Gastroesophageal sphincter (tissue), 4 donors: ENCODE results near the gene NDUFAB1. TPM values are rescaled to one million over a fixed set of nuclear protein-coding genes. Genes with fewer than 3 reads are reported as not detected.

Experiments used
- ATAC-seq: fragments of 150-250 bp; one replicate; pipeline ENCODE4 v1.9.1; 2016; ENCODE audit warnings: mild to moderate bottlenecking, moderate library complexity
- H3K27ac ChIP-seq, 4 donors: fragments of 200-600 bp; sonication (generic) in 3 of 4; 1 replicate in 3 of 4; 2 replicates in 1 of 4; pipeline ENCODE4 v1.5.1; 2016 to 2019
- H3K27me3 ChIP-seq: fragments of 200-600 bp; sonication (generic); one replicate; pipeline ENCODE4 v1.5.1; 2019
- H3K36me3 ChIP-seq, 2 donors: fragments of 200-600 bp; sonication (generic); one replicate each; pipeline ENCODE4 v1.5.1; 2019; ENCODE audit warnings: control low read depth in 1 of 2
- H3K4me1 ChIP-seq, 3 donors: fragments of 200-600 bp; sonication (generic); 1 replicate in 2 of 3; 2 replicates in 1 of 3; pipeline ENCODE4 v1.5.1; 2016 to 2019; ENCODE audit warnings: control low read depth in 2 of 3
- H3K4me3 ChIP-seq, 2 donors: fragments of 200-600 bp; sonication (generic); one replicate each; pipeline ENCODE4 v1.5.1; 2019; ENCODE audit warnings: mild to moderate bottlenecking in 1 of 2, moderate library complexity in 1 of 2
- H3K9me3 ChIP-seq, 3 donors: fragments of 200-600 bp; sonication (generic); one replicate each; pipeline ENCODE4 v1.5.1; 2017 to 2019; ENCODE audit warnings: control low read depth in 2 of 3
- CTCF ChIP-seq, 4 experiments: fragments of 200-600 bp in 2 of 4; fragments of 450-650 bp in 2 of 4; sonication (generic) in 1 of 4; IDR thresholded peaks; one replicate each; pipeline ENCODE4 v1.5.1; 2017 to 2019; ENCODE audit warnings: antibody characterized with exemption in 4 of 4, mild to moderate bottlenecking in 2 of 4, moderate library complexity in 2 of 4
- EP300 ChIP-seq: sonication (generic); formaldehyde crosslinking; IDR thresholded peaks from one replicate; pipeline ENCODE4 v1.6.1; 2017; ENCODE audit warnings: antibody characterized with exemption, mild to moderate bottlenecking
- POLR2A ChIP-seq, 2 donors: fragments of 450-650 bp; IDR thresholded peaks; one replicate each; pipeline ENCODE4 v1.6.1; 2017; ENCODE audit warnings: antibody characterized with exemption in 2 of 2, mild to moderate bottlenecking in 2 of 2, moderate library complexity in 1 of 2
- POLR2AphosphoS5 ChIP-seq: sonication (generic); formaldehyde crosslinking; IDR thresholded peaks from one replicate; pipeline ENCODE4 v1.6.1; 2017; ENCODE audit warnings: antibody characterized with exemption
- WGBS, 2 donors: methylation state at CpG; one replicate each; pipeline ENCODE4 v1.1.5; 2018; ENCODE audit warnings: low coverage in 1 of 2; 5-methylcytosine and 5-hydroxymethylcytosine counted together
- total RNA-seq, 4 donors: library from RNA; depleted of rRNA; stranded (reverse); fragments of >200 nt; gene quantifications; one replicate each; pipeline ENCODE4 v1.1.0, GENCODE V29; 2016

The NDUFAB1 gene
- total RNA-seq, 4 donors from 2014 or later = 75.2 to 106 (median 92.4) TPM

DNA sequence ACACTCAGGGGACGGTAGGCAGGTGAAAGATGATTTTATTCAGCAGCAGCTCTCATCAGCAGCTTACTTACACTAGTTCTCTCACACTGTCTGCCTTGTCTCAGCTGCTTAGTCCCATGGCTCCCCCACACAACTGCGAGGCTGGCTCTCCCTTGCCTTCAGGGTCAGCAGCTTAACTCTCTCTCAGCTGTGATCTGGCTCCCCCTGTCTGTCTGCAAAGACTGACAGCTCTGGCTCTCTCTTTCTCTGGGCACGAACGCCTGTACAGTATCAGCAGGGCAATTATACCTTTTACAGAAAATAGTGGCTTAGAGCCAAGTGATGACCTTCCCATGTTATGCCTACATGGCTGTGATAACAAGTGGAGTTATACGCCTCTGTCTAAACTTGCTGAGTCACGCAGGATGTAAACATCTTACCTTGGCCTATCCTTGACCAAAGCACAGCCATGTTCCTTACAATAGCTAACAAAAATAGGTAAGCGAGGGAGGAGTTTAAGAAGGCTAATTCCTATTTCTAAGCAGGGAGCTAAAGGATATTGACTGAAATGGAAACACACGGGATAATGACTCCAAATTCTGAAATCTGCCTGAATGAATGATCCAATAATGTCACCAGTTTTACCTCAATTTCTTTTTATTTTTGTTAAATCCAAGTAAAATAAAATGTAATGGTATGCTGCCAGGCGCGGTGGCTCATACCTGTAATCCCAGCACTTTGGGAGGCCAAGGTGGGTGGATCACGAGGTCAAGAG is 1.1 kb upstream of the NDUFAB1 start:
- Histone ChIP-seq H3K4me1 (peaks cover 4 to 37% (median 14%) of the 10 kb centered on the region in 3 donors), H3K27ac (no peak overlapping the region), H3K4me3 (no peak overlapping the region), H3K36me3 (peaks cover 0 to 41% of the 10 kb centered on the region in 2 donors), H3K27me3 (no peaks in the 10 kb centered on the region), H3K9me3 (no peaks in the 10 kb centered on the region)
- no peak for ATAC-seq
- TF ChIP-seq CTCF (IDR thresholded peaks at IDR 0.05) (no peak), EP300 (no peak), POLR2AphosphoS5 (no peak), POLR2A (IDR thresholded peaks at IDR 0.05) (no peak)
- WGBS, 2 donors = 81% methylated on average over 8 to 10 of the region's 11 CpGs

- ATAC-seq = peak; percentile 3
- Histone ChIP-seq H3K27ac (peak overlapping the region; percentile 51 to 88 (median 85)), H3K4me1 (peaks cover 4 to 43% (median 14%) of the 10 kb centered on the region in 3 donors), H3K4me3 (peak overlapping the region; percentile 85 to 99), H3K27me3 (no peaks in the 10 kb centered on the region), H3K9me3 (no peaks in the 10 kb centered on the region), H3K36me3 (peaks cover 0 to 41% of the 10 kb centered on the region in 2 donors)
- TF ChIP-seq EP300 (no peak), POLR2AphosphoS5 (no peak), CTCF (IDR thresholded peaks at IDR 0.05) (no peak), POLR2A (IDR thresholded peaks at IDR 0.05) (no peak)
- WGBS, 2 donors = 7 to 8% methylated on average over 5 to 17 of the region's 34 CpGs
Observed at GRCh38 chr16:23595246-23595950, 718 bp downstream of the NDUFAB1 start.

GRCh38 chr16:23594186-23594585 is 1.9 kb downstream of the NDUFAB1 start:
- peaks cover 4 to 43% (median 14%) of the 10 kb centered on the region in 3 donors for H3K4me1 ChIP-seq
- H3K27me3 ChIP-seq = no peaks in the 10 kb centered on the region
- peaks cover 0 to 52% of the 10 kb centered on the region in 2 donors for H3K36me3 ChIP-seq
- no peak overlapping the region for H3K27ac ChIP-seq
- no peak for TF ChIP-seq POLR2A (IDR thresholded peaks at IDR 0.05)
- TF ChIP-seq CTCF (IDR thresholded peaks at IDR 0.05) = no peak
- no peak for TF ChIP-seq EP300
- TF ChIP-seq POLR2AphosphoS5 = no peak
- WGBS, 2 donors = 88 to 94% methylated on average over 6 to 10 of the region's 12 CpGs
- H3K4me3 ChIP-seq = no peak overlapping the region
- ATAC-seq = no peak
- H3K9me3 ChIP-seq = no peaks in the 10 kb centered on the region

DNA sequence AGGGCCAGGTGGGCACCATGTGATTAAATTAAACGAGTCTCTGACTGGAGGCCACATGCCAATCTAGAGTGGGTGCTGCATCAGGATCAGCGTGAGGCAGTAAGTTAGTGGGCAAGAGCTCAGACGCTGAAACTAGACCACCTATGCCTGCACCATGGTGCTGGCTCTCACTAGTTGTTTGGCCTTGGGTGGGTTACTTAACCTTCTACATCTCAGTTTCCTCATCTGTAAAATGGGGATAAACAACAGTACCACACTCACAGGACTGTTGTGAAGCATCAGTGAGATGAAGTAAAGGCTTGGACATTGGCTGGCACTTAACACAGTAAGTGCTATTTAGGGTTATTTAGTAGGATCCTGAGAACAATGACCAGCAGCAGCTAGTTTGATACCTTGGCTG is 5.9 kb downstream of the NDUFAB1 start:
- Histone ChIP-seq H3K4me1 (peaks cover 3 to 37% (median 11%) of the 10 kb centered on the region in 3 donors), H3K27me3 (no peaks in the 10 kb centered on the region), H3K9me3 (no peaks in the 10 kb centered on the region), H3K4me3 (no peak overlapping the region), H3K36me3 (peaks cover 0 to 92% of the 10 kb centered on the region in 2 donors), H3K27ac (no peak overlapping the region)
- no peak for TF ChIP-seq POLR2AphosphoS5
- no peak for TF ChIP-seq POLR2A (IDR thresholded peaks at IDR 0.05)
- no peak for TF ChIP-seq EP300
- TF ChIP-seq CTCF (IDR thresholded peaks at IDR 0.05) = no peak
- ATAC-seq = no peak
- WGBS, 2 donors = 60 to 73% methylated on average over 2 to 3 of the region's 3 CpGs
